Stimulated activated CD8-positive, alpha-beta memory T cell treated with anti-CD3 and anti-CD28 coated beads, Interleukin-4, amount 100 ng/mL, for 48 hours (primary cell): Measurements from ENCODE around the gene PIGBOS1.
"Not testable (repeated sequence)": the region's sequence is repeated elsewhere in the genome, so short reads cannot be mapped to it uniquely, and the experiment has no call there.

ENCODE experiments used
- DNase-seq: peaks from one replicate; pipeline ENCODE4 v3.0.0-alpha.2; 2020

Gene PIGBOS1, protein sequence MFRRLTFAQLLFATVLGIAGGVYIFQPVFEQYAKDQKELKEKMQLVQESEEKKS

GRCh38 chr15:55318588-55319494 lies at the start of gene PIGBOS1, which contains the start of gene PIGB:
Gene PIGBOS1, minus strand, starts transcription at chr15:55319123. Its CDS starts 1,331 bp downstream, at chr15:55317792.
Gene PIGB, plus strand, starts transcription at chr15:55319222. Its CDS starts 29 bp downstream, at chr15:55319251.
- DNase-seq, result peak; percentile 83

DNA sequence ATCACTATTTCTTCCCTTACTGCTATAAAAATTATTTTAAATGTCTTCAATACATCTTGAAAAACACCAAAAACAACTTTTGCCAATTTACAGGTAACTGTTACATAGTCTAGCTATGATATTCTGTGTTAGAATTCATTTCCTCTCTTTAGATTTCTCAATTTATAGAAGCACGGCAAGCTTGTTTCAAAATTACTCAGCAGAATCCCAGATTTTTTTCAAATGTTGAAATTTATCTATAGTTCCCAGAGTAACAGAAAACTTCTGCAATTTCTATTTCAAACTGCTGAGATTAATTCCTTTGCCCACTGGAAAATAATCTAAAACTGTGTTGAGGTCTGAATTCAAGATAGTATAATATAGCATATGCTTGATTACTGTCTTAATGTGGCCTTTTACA lies 48.1 kb upstream of the PIGBOS1 start:
- no peak for DNase-seq

- no peak for DNase-seq
Measured at GRCh38 chr15:55362641-55363040, 43.7 kb upstream of the PIGBOS1 start.

GRCh38 chr15:55361048-55361447 lies 42.1 kb upstream of the PIGBOS1 start:
- no peak for DNase-seq

DNA sequence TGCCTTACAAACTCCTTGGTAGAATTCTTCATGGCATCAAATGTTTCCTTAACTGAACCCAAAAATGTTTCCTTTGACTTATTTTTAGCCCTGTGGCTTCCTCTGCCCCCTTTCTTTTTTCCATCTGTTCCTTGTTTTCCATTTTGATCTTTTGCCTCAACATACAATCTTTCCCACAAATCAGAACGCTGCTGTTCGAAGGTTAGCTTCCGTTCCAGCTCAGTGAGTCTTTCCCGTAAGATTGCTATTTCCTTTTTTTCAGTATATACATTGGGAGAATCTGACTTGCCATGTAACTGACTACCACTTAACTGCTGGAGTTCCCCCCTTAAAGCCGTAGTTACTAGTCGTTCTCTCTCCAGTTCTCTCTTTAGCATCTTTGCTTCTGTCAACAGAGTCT lies 41.3 kb upstream of the PIGBOS1 start:
- DNase-seq, result no peak

GRCh38 chr15:55358471-55358870 lies 39.5 kb upstream of the PIGBOS1 start:
- DNase-seq, result no peak

- no peak for DNase-seq
Measured at GRCh38 chr15:55357774-55358173, 38.9 kb upstream of the PIGBOS1 start.

DNA sequence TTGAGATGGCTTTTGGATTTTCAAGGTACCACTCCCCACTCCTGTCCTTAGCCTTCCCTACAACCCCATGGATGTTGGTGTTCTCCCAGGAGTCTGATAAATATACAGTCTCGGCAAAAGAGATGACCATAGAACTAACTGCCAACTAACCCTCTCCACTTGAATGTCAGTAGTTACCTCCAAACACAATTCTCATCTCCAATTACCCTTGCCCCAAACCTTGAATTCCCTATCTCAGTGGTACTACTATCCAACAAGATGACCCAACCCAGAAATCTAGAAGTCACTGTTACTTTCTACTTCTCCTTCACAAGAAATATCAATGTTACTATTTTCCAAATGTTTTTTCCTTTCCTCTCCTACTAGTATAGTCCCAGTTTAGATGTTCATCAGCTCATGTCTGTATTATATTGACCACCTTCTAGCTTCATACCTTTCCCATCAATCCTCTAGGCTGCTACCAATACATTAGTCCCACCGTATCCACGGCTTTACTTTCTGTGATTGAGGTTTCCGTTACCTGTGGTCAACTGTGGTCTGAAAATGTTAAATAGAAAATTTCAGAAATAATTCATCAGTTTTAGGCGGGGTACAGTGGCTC lies 38.2 kb upstream of the PIGBOS1 start:
- no peak for DNase-seq

DNA sequence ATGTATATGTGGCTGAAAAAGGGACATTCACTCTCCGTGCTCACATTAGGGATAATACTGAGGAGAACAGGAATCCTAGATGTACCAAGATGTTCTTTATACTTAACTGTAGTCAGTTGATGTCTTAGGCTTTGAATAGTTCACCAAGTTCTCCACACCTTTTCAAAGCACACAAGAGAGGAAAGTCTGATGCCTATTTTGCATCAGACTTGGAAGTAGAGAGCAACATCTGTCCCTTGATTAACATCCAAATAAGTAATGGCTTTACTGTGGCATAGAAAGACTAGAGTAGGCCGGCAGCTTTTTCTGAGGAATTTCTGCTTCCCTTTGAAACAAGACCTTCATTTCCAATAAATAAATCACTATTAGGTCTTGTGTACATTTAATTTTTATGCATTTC lies 34.1 kb upstream of the PIGBOS1 start:
- no peak for DNase-seq

- no peak for DNase-seq
Measured at GRCh38 chr15:55349282-55349681, 30.4 kb upstream of the PIGBOS1 start.

- DNase-seq, result no peak
Measured at GRCh38 chr15:55348281-55348778, 29.4 kb upstream of the PIGBOS1 start.

DNA sequence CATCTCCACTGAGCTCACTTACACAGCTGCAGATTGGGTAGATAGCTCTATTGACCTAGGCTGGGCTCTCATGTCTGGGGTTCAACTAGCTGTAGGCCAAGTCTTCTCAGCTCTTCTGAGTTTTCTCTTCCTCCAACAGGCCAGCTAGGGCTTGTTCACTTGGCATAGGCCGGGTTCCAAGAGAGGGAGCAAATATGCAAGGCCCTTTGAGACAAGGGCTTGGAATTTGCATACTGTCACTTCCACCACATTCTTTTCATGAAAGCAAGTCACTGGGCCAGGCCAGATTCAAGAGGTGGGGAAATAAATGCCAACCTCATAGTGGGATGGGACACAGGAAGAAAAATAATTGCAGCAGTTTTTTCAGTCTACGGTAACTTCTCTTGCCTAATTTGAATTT lies 25.3 kb upstream of the PIGBOS1 start:
- DNase-seq, result no peak

GRCh38 chr15:55343168-55343567 lies 24.2 kb upstream of the PIGBOS1 start:
- DNase-seq, result no peak

DNA sequence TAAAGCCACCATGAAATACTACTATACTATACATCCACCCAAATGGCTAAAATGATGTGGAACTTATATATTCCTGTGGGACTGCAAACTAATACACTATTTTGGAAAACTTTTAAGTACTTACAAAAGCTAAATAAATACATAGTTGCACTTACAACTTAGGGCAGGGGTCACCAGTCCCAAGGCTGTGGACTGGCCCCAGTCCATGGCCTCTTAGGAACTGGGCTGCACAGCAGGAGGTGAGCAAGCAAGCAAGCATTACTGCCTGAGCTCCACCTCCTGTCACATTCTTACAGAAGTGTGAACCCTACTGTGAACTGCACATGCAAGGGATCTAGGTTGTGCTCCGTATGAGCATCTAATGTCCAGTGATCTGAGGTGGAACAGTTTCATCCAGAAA lies 18.2 kb upstream of the PIGBOS1 start:
- no peak for DNase-seq

DNA sequence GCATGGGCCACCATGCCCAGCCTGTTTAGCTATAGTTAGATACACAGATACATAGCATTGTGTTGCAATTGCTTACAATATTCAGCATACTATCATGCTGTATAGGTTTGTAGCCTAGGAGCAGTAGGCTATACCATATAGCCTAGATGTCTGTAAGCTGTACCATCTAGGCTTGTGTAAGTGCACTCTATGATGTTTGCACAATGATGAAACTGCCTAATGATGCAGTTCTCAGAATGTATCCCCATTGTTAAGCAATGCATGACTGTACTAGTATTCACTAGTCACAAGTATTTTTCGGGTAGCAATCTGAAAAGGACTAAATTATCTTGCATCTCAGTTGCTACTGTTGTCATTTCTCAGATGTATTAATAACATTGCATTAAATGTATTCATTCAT lies 16.1 kb upstream of the PIGBOS1 start:
- DNase-seq, result no peak

GRCh38 chr15:55334371-55334770 lies 15.4 kb upstream of the PIGBOS1 start:
- DNase-seq, result no peak

- DNase-seq, result no peak
Measured at GRCh38 chr15:55327387-55327786, 8.5 kb upstream of the PIGBOS1 start.

DNA sequence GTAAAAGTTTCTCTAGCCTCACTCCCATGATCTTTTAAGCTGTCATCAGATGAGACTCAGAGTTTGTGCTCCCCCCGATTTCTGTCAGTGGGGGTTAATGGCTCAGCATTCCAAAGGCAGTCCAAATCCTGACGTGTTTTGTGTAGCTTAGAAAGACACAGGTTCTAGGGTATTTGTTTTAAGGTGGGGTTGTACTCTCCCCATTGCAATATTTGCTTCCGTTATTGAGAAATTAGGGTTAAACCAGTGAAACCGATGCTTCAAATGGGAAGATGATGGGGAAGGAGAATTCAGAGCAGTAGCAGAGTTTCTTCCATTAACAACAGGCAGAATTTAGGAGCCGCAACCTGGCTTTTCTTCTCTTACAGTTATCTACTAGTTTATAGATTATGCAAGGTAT lies 3.5 kb upstream of the PIGBOS1 start:
- no peak for DNase-seq

GRCh38 chr15:55320963-55321362 lies 2.0 kb upstream of the PIGBOS1 start:
- no peak for DNase-seq

DNA sequence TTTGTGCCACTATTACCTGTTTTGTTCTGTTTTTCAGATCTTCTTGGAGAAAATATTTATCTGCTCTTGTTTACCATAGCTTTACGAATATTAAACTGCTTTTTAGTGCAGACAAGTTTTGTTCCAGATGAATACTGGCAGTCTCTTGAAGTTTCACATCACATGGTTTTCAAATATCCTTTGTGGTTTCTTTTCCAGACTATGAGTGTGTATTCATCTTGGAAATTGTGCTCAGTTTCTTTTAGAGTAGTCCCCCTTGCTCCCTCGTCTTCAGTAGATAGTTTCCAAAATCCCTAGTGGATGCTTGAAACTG lies 1.3 kb upstream of the PIGBOS1 start:
- no peak for DNase-seq

DNA sequence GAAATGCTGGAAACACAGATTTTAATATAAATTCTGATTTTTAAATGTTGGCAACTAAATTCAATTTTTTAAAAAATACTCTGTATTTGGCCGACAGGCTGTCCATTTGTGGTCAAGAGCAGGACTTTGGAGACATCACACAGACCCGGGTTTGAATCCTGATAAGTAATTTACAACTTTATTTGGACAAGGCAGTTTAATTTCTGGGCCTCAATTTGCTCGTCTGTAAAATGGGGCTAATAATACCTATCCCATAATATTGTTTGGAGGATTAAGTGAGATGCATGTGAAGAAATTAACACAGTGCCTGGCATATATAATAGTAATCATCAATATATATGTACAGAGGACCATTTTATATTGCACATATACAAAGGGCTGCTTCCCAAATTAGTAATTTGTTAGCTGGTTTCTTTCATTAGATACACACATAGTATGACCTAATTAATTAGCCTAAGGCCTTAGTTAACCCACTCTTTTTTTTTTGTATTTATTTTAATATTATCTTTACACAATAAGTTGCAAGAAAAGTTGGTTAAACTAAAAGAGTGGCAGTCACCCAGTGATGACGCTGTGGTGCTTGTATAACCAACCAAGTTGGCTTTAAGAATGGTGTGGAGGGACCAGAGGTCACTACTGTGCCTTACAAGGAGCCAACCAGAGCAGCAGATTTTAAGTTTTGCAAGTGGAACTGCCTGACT lies 764 bp upstream of the PIGBOS1 start:
- DNase-seq, result no peak

- not testable (repeated sequence) for DNase-seq
Measured at GRCh38 chr15:55302801-55303200, 16.1 kb downstream of the PIGBOS1 start.

GRCh38 chr15:55297315-55297714 lies 21.6 kb downstream of the PIGBOS1 start:
- DNase-seq, result no peak
